Skin epidermis (tissue), 12 donors: ENCODE data around the gene SLC6A5.

Experiments
- H3K27ac ChIP-seq, 21 experiments: fragments of 200-600 bp; sonication (generic) in 11 of 21; one replicate each; pipeline ENCODE4 v1.5.0; 2020; ENCODE audit warnings: mild to moderate bottlenecking in 3 of 21, inconsistent platforms in 2 of 21, moderate library complexity in 2 of 21
- H3K4me3 ChIP-seq, 7 experiments: fragments of 200-600 bp; sonication (generic) in 2 of 7; one replicate each; pipeline ENCODE4 v1.5.0; 2020; ENCODE audit warnings: inconsistent platforms in 2 of 7, mild to moderate bottlenecking in 2 of 7, moderate library complexity in 1 of 7

Gene SLC6A5

GRCh38 chr11:20617346-20618005 is 18.1 kb downstream of the SLC6A5 start:
- Histone ChIP-seq H3K4me3 (no peak overlapping the region), H3K27ac (no peak overlapping the region)

DNA sequence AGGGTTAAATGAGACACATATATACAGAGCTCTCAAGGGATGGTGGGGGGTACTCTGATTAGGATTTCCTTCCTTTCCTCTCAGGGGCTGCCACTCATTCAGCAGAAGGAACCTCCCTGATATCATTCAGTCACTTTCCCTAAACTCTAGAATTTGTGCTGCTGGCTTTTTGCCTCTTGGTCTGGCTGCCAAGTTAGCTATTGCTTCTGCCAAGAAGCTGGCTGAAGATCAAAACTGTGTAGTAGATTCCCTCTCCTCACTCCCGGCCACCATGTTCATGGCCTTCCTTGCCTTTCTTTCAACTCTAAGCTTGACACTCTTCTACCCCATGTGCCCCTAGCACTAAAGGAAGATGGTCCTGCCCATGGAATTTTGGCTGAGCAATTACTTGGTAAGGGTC is 18.7 kb downstream of the SLC6A5 start:
- Histone ChIP-seq H3K4me3 (no peak overlapping the region), H3K27ac (no peak overlapping the region)

GRCh38 chr11:20620988-20621387 is 21.6 kb downstream of the SLC6A5 start:
- no peak overlapping the region for H3K4me3 ChIP-seq
- H3K27ac ChIP-seq = no peak overlapping the region

DNA sequence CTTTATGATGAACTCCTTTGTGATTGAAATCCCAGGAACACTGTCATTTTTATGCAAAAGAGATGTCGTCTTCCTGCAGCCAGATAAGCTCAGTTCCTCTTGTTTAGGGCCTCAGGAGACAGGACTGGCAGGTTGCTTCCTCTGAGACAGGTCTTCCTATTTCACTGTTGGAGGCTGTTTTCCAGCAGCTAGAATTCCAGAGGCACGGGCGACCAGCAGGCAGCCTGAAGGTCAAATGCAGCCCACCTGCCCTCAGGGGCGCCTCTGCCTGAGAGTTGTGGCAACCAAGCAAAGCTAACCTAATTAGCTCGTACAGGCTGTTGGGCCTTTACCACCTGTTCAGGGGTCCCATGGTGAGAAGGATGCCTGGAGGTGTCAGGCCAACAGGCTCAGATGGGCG is 22.3 kb downstream of the SLC6A5 start:
- Histone ChIP-seq H3K27ac (no peak overlapping the region), H3K4me3 (no peak overlapping the region)

GRCh38 chr11:20623252-20623651 is 23.8 kb downstream of the SLC6A5 start:
- Histone ChIP-seq H3K4me3 (no peak overlapping the region), H3K27ac (no peak overlapping the region)

DNA sequence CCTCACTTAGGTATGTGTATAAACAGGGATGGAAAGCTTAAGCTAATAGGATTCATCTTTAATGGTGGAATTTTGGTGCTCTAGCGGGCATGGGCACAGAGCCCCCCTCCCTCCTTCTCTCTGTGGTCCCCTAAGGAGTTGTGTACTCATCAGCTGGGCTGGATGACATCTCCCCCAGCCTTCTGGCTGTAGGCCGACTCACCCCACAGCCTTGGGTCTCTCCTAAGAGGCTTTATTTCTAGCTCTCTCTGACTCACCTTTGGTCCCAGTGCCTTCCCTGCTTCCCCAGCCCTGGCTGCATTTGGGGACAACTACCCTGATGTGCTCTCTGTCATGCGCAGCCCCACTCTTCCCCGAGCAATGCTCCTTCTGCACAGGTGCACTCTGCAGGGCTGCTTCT is 26.9 kb downstream of the SLC6A5 start:
- H3K27ac ChIP-seq = no peak overlapping the region
- no peak overlapping the region for H3K4me3 ChIP-seq

DNA sequence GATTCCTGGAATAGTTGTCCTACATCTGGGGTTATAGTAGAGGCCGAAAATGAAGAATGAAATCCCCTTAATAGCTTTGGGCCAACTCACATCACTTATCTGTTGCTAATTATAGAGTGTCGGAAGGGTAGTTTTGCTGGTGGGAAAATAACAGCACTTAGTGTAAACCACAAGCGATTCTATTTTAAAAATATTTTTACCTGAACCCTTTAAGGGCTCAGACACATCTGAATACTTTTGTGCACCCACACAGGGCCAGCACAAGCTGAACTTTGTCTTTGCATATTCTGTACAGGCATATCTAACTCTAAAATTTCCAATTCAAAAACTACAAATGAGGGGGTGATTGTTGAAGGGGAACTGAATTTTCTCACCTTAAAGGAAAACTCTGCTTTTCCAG is 27.6 kb downstream of the SLC6A5 start:
- H3K4me3 ChIP-seq = no peak overlapping the region
- H3K27ac ChIP-seq = no peak overlapping the region

- H3K27ac ChIP-seq = no peak overlapping the region
- H3K4me3 ChIP-seq = no peak overlapping the region
These were observed 28.3 kb downstream of the SLC6A5 start for GRCh38 chr11:20627701-20628100.

GRCh38 chr11:20631519-20632168 is 32.2 kb downstream of the SLC6A5 start:
- Histone ChIP-seq H3K4me3 (no peak overlapping the region), H3K27ac (no peak overlapping the region)

DNA sequence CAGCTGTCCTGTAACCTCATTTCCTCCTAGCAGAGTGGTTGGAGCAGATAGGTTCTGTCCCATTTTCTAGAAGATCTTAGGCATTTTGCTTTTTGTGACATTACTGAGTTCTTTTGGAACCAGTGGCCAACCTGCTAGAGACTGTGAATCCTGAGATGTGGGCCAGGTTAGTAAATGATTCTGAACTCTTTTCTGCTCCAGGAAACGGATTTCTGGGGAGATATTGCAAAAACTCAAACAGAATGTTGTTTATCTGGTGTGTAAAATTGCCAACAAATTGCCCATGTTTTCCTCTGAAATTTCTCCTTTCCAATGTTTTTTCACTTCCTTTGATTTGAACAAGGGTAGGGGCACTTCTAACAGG is 32.7 kb downstream of the SLC6A5 start:
- no peak overlapping the region for H3K27ac ChIP-seq

GRCh38 chr11:20634044-20634443 is 34.6 kb downstream of the SLC6A5 start:
- Histone ChIP-seq H3K4me3 (no peak overlapping the region), H3K27ac (no peak overlapping the region)

More for the DNA sequence above, 32.7 kb downstream of the SLC6A5 start:
- H3K4me3 ChIP-seq = no peak overlapping the region

DNA sequence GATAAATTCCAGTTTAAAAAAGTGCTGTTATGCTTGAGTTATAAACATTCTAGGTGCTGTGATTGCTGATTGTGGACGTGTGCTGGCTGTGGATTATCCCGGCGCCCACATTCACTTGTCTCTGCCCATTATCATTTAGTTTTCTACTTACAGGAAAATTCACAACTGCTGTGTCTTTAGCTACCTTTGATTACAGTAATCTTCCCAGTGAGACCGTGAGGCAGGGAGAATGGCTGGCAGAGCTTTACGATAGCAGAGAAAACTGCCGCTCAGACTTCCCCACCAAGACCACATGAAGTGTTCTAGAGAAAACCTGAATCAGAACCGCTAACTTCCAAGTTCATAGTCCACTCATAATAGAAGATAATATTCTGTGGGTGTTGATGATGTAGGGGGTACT is 35.4 kb downstream of the SLC6A5 start:
- H3K4me3 ChIP-seq = no peak overlapping the region
- H3K27ac ChIP-seq = no peak overlapping the region

DNA sequence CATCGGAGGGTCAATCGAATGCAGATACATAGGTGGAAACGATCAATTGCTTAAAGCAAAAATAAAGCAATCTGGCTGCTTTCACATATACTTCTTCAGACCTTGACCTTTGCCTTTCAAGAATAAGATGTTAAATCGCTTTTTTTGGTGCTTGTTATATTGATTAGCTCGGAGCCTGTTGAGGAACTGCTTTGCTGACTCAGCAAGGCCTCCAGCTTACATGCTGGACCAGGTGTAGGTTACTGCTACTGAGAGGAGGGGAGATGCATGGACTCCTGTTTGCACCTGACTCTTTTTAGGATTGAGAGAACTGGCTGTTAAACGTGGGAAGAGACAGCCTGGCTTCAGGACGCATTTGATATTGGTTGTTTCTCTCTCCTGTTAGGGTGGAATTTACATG is 38.7 kb downstream of the SLC6A5 start:
- H3K27ac ChIP-seq = no peak overlapping the region
- no peak overlapping the region for H3K4me3 ChIP-seq

DNA sequence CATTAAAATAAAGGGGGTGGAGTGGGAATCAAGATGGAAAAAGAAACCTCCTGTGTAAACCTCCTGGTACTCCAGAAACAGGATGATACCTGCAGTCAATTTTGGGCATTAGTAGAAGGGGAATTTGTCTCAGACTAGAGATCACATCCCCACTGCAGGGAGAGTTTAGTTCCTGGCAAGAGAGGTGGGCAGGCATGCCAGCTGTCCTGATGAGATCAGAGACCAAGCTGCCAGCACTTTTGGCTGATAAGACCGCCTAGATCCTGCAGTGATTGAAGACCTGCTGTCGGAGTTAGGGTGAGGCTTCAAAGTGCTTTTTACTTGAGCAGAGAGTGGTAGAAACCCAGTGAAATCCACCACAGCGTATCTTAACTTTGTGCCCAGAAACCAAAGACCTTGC is 40.3 kb downstream of the SLC6A5 start:
- H3K27ac ChIP-seq = no peak overlapping the region
- no peak overlapping the region for H3K4me3 ChIP-seq

- H3K4me3 ChIP-seq = no peak overlapping the region
- H3K27ac ChIP-seq = no peak overlapping the region
These were observed 41.0 kb downstream of the SLC6A5 start for GRCh38 chr11:20640401-20640800.

GRCh38 chr11:20644360-20644759 is 45.0 kb downstream of the SLC6A5 start:
- Histone ChIP-seq H3K4me3 (no peak overlapping the region), H3K27ac (no peak overlapping the region)

DNA sequence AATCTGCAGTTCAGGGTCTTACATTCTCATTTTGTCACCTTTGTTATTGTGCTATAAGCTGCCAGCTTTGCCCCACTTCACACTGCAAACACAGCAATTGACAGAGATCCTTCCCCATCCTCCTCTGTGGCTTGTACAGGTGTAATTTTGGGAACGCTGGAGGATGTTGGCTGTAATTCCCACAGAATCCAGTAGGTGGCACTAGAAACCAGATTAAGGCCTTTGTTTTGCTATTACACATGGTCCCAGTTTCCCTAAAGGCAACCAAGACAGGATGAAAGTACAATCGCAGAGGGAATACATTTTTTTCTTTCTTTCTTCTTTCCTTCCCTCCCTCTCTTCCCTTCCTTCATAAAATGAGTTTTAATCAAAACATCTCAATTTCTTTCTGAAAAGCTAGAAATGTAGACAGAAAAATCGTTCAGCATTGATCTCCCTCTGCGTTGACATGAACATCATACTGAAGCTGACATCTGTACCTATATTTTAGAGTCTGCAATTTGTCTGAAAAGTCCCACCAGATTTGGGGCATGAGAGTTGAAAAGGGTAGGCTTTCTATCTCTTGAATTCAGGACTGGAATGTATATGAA is 48.7 kb downstream of the SLC6A5 start:
- H3K27ac ChIP-seq = no peak overlapping the region
- H3K4me3 ChIP-seq = no peak overlapping the region

- no peak overlapping the region for H3K4me3 ChIP-seq
- no peak overlapping the region for H3K27ac ChIP-seq
These were observed 52.9 kb downstream of the SLC6A5 start for GRCh38 chr11:20652150-20652806.

DNA sequence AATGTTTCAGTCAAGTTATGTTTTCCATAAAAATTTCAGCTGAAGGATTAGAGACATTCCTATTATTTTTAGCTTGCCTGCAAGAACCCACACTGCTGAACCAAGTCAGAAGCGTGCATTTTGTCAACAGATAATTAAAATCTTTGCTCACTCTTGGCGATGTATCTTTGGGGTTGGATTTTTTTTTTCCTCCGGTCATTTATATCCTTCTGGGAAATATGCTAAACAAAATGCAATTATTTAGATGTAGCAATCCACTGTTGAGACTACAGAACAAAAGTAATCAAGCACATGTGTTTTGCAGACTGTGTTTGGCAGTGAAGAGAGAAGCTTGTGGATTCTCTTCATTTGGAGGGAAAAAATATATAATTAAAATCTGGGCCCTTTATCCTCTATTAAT is 54.6 kb downstream of the SLC6A5 start:
- Histone ChIP-seq H3K27ac (no peak overlapping the region), H3K4me3 (no peak overlapping the region)

- H3K4me3 ChIP-seq = no peak overlapping the region
- no peak overlapping the region for H3K27ac ChIP-seq
These were observed 57.5 kb downstream of the SLC6A5 start for GRCh38 chr11:20656901-20657300.

- Histone ChIP-seq H3K4me3 (no peak overlapping the region), H3K27ac (no peak overlapping the region)
These were observed 58.7 kb downstream of the SLC6A5 start for GRCh38 chr11:20658135-20658534.
